SJCRH30 (cell line): ENCODE data around the gene FHAD1. TPM values are rescaled to one million over a fixed set of nuclear protein-coding genes. Genes with fewer than 3 reads are reported as not detected.

ENCODE experiments used
- DNase-seq, 2 experiments: peaks; one replicate each; pipeline ENCODE4 v3.0.0-alpha.2; 2015 to 2020
- H3K27ac ChIP-seq: fragments of 250-450 bp; sonication (Bioruptor Pico); 2 replicates; pipeline ENCODE4 v1.5.1; 2020; ENCODE audit warnings: mild to moderate bottlenecking, moderate library complexity
- H3K27me3 ChIP-seq: fragments of 250-450 bp; sonication (Bioruptor Pico); 2 replicates; pipeline ENCODE4 v1.5.1; 2020; ENCODE audit warnings: mild to moderate bottlenecking, moderate library complexity
- H3K36me3 ChIP-seq: fragments of 250-450 bp; sonication (Bioruptor Pico); 2 replicates; pipeline ENCODE4 v1.5.1; 2020; ENCODE audit warnings: mild to moderate bottlenecking, moderate library complexity
- H3K4me1 ChIP-seq: fragments of 250-450 bp; sonication (Bioruptor Pico); 2 replicates; pipeline ENCODE4 v1.5.1; 2020; ENCODE audit warnings: mild to moderate bottlenecking, moderate library complexity
- H3K4me3 ChIP-seq: fragments of 250-450 bp; sonication (Bioruptor Pico); 2 replicates; pipeline ENCODE4 v1.5.1; 2020; ENCODE audit warnings: mild to moderate bottlenecking, moderate library complexity
- H3K9me3 ChIP-seq: fragments of 250-450 bp; sonication (Bioruptor Pico); replicated peaks from 2 replicates; pipeline ENCODE4 v1.5.1; 2020; ENCODE audit warnings: mild to moderate bottlenecking, moderate library complexity
- total RNA-seq: library from RNA; depleted of rRNA; stranded (reverse); fragments of >200 nt; shearing (Covaris generic); gene quantifications from 2 replicates; pipeline ENCODE4 v1.2.3, GENCODE V29; 2014

The FHAD1 gene
- total RNA-seq, 1 experiment from 2014 or later, result 1.7 TPM

GRCh38 chr1:15350151-15350550 lies 103.1 kb downstream of the FHAD1 start:
- Histone ChIP-seq H3K4me3 (no peak overlapping the region), H3K27me3 (no peaks in the 10 kb centered on the region), H3K4me1 (peaks cover 23% of the 10 kb centered on the region), H3K36me3 (no peaks in the 10 kb centered on the region), H3K9me3 (no peaks in the 10 kb centered on the region), H3K27ac (no peak overlapping the region)
- peak; percentile 40 to 55 for DNase-seq

- H3K4me3 ChIP-seq, result no peak overlapping the region
- H3K36me3 ChIP-seq, result no peaks in the 10 kb centered on the region
- peaks cover 23% of the 10 kb centered on the region for H3K4me1 ChIP-seq
- H3K27ac ChIP-seq, result no peak overlapping the region
- no peaks in the 10 kb centered on the region for H3K9me3 ChIP-seq
- no peak for DNase-seq
- H3K27me3 ChIP-seq, result no peaks in the 10 kb centered on the region
These were observed 103.7 kb downstream of the FHAD1 start for GRCh38 chr1:15350551-15351200.

- H3K27ac ChIP-seq, result no peak overlapping the region
- H3K4me3 ChIP-seq, result no peak overlapping the region
- no peaks in the 10 kb centered on the region for H3K27me3 ChIP-seq
- DNase-seq, result no peak
- H3K36me3 ChIP-seq, result no peaks in the 10 kb centered on the region
- H3K4me1 ChIP-seq, result peaks cover 23% of the 10 kb centered on the region
- no peaks in the 10 kb centered on the region for H3K9me3 ChIP-seq
These were observed 104.3 kb downstream of the FHAD1 start for GRCh38 chr1:15351310-15351709.

GRCh38 chr1:15352128-15352957 lies 105.3 kb downstream of the FHAD1 start:
- H3K27me3 ChIP-seq, result no peaks in the 10 kb centered on the region
- peak; percentile 52 to 59 for DNase-seq
- no peak overlapping the region for H3K27ac ChIP-seq
- H3K9me3 ChIP-seq, result no peaks in the 10 kb centered on the region
- no peak overlapping the region for H3K4me3 ChIP-seq
- no peaks in the 10 kb centered on the region for H3K36me3 ChIP-seq
- peaks cover 16% of the 10 kb centered on the region for H3K4me1 ChIP-seq

GRCh38 chr1:15353839-15354579 lies 107.0 kb downstream of the FHAD1 start:
- peaks cover 16% of the 10 kb centered on the region for H3K4me1 ChIP-seq
- DNase-seq, result no peak
- H3K27me3 ChIP-seq, result no peaks in the 10 kb centered on the region
- H3K36me3 ChIP-seq, result no peaks in the 10 kb centered on the region
- no peaks in the 10 kb centered on the region for H3K9me3 ChIP-seq
- H3K4me3 ChIP-seq, result no peak overlapping the region
- H3K27ac ChIP-seq, result no peak overlapping the region

- Histone ChIP-seq H3K9me3 (no peaks in the 10 kb centered on the region), H3K36me3 (no peaks in the 10 kb centered on the region), H3K27ac (no peak overlapping the region), H3K27me3 (no peaks in the 10 kb centered on the region), H3K4me3 (no peak overlapping the region), H3K4me1 (peaks cover 16% of the 10 kb centered on the region)
- no peak for DNase-seq
These were observed 107.5 kb downstream of the FHAD1 start for GRCh38 chr1:15354580-15354965.

- no peaks in the 10 kb centered on the region for H3K9me3 ChIP-seq
- H3K4me3 ChIP-seq, result no peak overlapping the region
- no peak for DNase-seq
- no peaks in the 10 kb centered on the region for H3K36me3 ChIP-seq
- no peaks in the 10 kb centered on the region for H3K27me3 ChIP-seq
- H3K27ac ChIP-seq, result no peak overlapping the region
- peaks cover 9% of the 10 kb centered on the region for H3K4me1 ChIP-seq
These were observed 109.1 kb downstream of the FHAD1 start for GRCh38 chr1:15355968-15356625.

GRCh38 chr1:15357612-15358207 lies 110.7 kb downstream of the FHAD1 start:
- peaks cover under 1% of the 10 kb centered on the region for H3K4me1 ChIP-seq
- no peak for DNase-seq
- H3K9me3 ChIP-seq, result no peaks in the 10 kb centered on the region
- no peaks in the 10 kb centered on the region for H3K27me3 ChIP-seq
- H3K36me3 ChIP-seq, result no peaks in the 10 kb centered on the region
- no peak overlapping the region for H3K4me3 ChIP-seq
- H3K27ac ChIP-seq, result no peak overlapping the region

GRCh38 chr1:15358565-15359133 lies 111.6 kb downstream of the FHAD1 start:
- DNase-seq, result no peak
- no peaks in the 10 kb centered on the region for H3K4me1 ChIP-seq
- no peaks in the 10 kb centered on the region for H3K36me3 ChIP-seq
- no peaks in the 10 kb centered on the region for H3K9me3 ChIP-seq
- no peak overlapping the region for H3K4me3 ChIP-seq
- H3K27me3 ChIP-seq, result no peaks in the 10 kb centered on the region
- no peak overlapping the region for H3K27ac ChIP-seq

GRCh38 chr1:15360700-15361099 lies 113.7 kb downstream of the FHAD1 start:
- no peak for DNase-seq
- Histone ChIP-seq H3K27me3 (no peaks in the 10 kb centered on the region), H3K36me3 (no peaks in the 10 kb centered on the region), H3K4me3 (no peak overlapping the region), H3K27ac (no peak overlapping the region), H3K4me1 (no peaks in the 10 kb centered on the region), H3K9me3 (no peaks in the 10 kb centered on the region)

GRCh38 chr1:15362096-15362736 lies 115.2 kb downstream of the FHAD1 start:
- no peak for DNase-seq
- no peaks in the 10 kb centered on the region for H3K4me1 ChIP-seq
- H3K27me3 ChIP-seq, result no peaks in the 10 kb centered on the region
- H3K27ac ChIP-seq, result no peak overlapping the region
- no peak overlapping the region for H3K4me3 ChIP-seq
- H3K36me3 ChIP-seq, result no peaks in the 10 kb centered on the region
- H3K9me3 ChIP-seq, result no peaks in the 10 kb centered on the region

- DNase-seq, result no peak
- H3K9me3 ChIP-seq, result no peaks in the 10 kb centered on the region
- H3K4me3 ChIP-seq, result no peak overlapping the region
- no peaks in the 10 kb centered on the region for H3K36me3 ChIP-seq
- no peak overlapping the region for H3K27ac ChIP-seq
- H3K4me1 ChIP-seq, result no peaks in the 10 kb centered on the region
- H3K27me3 ChIP-seq, result no peaks in the 10 kb centered on the region
These were observed 115.7 kb downstream of the FHAD1 start for GRCh38 chr1:15362737-15363128.

- Histone ChIP-seq H3K27me3 (0 out of 2 replicates have a peak, but pooled peaks cover under 1% of the 10 kb centered on the region), H3K27ac (no peak overlapping the region), H3K36me3 (no peaks in the 10 kb centered on the region), H3K4me3 (no peak overlapping the region), H3K9me3 (no peaks in the 10 kb centered on the region), H3K4me1 (peaks cover 7% of the 10 kb centered on the region)
- no peak for DNase-seq
These were observed 117.7 kb downstream of the FHAD1 start for GRCh38 chr1:15364740-15365139.

- Histone ChIP-seq H3K4me3 (no peak overlapping the region), H3K4me1 (peaks cover 7% of the 10 kb centered on the region), H3K36me3 (no peaks in the 10 kb centered on the region), H3K27me3 (peaks cover 21% of the 10 kb centered on the region), H3K9me3 (no peaks in the 10 kb centered on the region), H3K27ac (no peak overlapping the region)
- no peak for DNase-seq
These were observed 121.9 kb downstream of the FHAD1 start for GRCh38 chr1:15368888-15369287.
